Measurements from ENCODE around the gene PPHLN1.

PPHLN1 gene

DNA sequence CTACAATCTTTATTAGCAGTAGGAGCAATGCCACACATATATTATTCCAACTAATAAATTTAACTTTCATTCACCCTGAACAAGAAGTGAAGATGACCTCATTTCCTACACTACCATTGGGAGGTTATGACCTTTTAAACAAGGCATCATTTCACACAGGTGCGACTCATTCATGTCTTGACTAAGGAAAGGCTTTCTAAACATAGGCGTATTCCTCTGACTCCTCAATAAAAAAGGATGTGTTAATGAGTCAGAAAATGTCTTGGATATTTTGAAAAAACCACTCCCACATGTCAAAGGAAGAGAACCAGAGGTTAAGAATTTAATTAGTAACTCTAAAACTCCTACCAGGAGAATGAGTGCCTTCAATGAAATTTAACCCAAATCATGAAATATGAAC is 148.4 kb downstream of the PPHLN1 start:
- FAIRE-seq (no peak), DNase-seq (ENCODE audit: insufficient read length, low spot score) (peak; percentile 33)

DNA sequence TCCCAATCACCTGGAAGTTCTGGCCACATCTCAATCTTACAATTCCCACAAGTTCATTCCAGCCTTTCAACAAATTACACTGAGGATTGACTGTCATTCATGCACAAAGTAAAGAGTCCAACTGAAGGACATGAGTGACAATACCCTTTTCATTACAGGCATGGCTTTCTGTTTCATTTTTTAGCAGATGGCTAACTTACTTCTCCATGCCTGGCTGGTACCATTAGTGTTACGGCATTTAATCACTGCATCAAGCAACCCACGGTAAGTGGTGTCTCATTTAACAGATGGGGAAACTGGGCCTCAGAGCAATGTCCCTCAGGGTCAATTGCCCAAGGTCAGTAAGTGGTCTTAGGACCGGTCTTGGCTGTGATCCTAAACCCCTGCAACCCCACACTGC is 149.1 kb downstream of the PPHLN1 start:
- FAIRE-seq, result peak; percentile 23
- DNase-seq (ENCODE audit: insufficient read length, low spot score), result no peak

DNA sequence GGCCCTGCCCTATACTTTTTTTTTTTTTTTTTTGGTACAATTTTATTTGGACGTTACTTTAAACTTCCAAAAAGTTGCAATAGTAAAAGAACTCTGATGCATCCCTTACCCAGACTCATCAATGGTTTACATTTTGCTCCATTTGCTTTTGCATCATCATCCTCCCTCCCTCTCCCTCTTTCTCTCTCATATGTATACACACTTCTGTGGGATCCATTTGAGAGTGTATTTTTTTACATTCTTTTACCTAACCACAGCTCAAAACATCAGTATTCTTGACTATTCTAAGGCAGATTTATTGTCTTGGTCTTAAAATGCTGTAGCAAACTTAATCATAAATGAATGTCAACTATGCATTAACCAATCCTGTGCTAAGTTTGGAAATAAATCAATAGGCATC is 152.0 kb downstream of the PPHLN1 start:
- FAIRE-seq (no peak), DNase-seq (ENCODE audit: insufficient read length, low spot score) (no peak)

DNA sequence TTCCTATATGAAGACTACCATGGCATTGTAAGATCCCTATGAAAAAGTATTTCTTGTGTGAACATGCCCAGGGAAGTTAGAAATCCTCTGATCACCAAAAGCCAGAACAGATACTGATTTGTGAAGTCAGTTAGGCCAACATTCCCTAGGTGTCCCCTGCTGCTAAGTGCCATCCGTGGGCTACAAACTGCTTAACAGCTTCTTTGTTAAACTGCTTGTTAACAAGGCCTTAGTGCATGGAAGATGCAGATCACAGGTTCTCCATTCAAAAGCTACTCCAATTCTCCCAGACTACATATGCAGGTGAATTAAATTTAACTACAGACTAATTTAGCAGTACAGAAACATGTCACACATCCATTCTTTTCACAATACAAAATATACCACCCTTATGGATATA is 155.4 kb downstream of the PPHLN1 start:
- no peak for DNase-seq (ENCODE audit: insufficient read length, low spot score)
- no peak for FAIRE-seq

DNA sequence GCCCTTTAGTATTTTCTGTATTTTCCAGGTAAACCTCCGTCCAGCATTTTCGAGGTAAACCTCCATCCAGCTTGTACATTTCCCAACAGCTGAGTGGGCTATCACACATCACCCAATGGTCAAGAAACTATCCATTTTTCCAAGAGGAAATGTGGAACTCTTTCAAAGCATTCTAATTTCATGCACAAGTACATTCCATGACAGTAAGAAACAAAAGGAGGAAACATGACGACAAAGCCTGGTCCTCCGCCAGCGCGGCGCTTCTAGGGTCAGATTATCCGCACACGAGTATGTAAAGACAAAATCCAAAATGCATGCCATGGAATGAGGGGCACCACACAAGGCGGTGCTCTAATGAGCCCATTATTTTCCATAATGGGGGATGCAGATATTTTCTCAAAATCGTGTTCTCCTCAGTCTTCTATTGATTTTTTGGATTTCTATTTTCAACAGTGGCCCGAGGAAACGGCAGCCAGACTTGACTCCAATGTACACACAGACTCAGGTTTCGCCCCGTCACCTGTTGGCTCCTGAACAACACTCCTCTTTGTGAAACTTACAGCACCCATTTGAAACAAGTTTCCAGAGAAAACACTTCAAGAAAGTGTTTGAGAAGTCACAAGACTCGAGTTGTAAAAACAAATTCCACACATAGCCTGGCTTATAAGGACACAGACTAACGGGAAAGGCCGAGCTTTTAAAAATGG is 156.2 kb downstream of the PPHLN1 start:
- no peak for FAIRE-seq
- no peak for DNase-seq (ENCODE audit: insufficient read length, low spot score)

DNA sequence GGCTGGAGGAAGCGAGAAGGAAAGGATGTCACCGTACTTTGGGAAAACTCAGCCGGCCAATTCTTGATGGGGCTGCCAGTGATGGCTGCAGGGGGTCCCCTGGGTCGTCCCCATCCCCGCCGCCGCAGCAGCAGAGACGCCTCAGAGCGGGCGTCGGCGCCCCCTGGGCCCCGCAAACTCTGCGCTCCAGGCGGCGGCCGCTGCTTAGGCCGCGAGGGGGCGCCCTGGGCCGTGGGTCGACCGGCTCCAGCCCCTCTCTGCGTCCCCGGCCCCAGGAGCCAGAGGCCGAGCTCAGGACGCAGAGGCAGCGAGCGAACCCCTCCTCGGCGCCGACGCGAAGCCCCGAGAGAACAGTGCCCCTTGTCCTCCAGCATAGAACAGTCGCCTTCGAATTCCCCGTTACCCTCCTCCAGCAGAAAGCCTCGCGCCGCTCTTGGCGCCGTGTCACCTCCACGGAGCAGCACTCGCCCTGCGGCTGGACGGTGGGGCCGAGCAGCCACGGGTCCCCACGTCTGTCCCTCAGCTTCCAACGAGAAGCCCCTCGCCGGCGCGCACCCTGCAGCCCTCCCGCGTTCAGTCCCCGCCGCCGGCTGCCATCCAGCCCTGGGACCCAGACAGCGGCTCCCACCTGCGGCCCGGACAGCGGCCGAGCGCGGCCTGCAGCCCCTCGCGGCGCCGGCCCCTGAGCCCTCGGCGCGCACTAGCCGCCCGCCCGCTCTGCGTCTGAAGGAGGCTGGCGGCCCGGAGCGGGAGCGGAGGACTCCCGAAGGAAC is 157.0 kb downstream of the PPHLN1 start:
- no peak for FAIRE-seq
- peak; percentile 74 for DNase-seq (ENCODE audit: insufficient read length, low spot score)

DNA sequence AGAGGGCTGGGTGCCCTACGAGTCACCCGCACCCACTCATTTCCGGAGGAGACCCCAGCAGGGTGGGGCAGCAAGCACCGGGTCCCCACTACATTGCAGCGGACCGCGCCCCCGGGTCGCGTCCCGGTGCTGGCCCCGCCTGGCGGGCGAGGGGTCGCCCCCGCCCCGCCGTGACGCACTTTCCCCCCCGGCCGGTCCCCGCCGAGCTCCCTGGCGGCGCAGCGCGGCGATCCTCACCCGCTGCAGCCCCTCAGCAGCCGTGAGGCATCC is 157.5 kb downstream of the PPHLN1 start:
- FAIRE-seq (no peak), DNase-seq (ENCODE audit: insufficient read length, low spot score) (peak; percentile 45)

DNA sequence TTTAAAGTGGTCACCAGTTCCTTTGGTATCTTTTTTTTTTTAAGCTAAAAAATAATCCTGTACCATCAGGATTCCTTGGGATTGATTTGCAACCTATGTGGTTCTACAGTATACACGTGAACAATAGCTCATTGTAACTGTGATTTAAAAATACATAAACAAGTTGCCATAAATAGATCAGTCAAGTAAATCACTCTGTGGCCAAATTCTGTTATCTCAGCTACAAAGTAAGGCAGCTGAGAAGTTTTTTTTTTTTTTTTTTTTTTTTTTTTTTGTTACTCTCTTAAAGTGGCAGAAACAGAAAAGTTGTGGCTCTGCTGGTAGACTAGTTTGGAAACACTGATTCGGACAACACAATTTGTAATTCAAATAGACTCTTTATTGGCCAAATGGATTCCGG is 159.0 kb downstream of the PPHLN1 start:
- FAIRE-seq (no peak), DNase-seq (ENCODE audit: insufficient read length, low spot score) (no peak)

DNA sequence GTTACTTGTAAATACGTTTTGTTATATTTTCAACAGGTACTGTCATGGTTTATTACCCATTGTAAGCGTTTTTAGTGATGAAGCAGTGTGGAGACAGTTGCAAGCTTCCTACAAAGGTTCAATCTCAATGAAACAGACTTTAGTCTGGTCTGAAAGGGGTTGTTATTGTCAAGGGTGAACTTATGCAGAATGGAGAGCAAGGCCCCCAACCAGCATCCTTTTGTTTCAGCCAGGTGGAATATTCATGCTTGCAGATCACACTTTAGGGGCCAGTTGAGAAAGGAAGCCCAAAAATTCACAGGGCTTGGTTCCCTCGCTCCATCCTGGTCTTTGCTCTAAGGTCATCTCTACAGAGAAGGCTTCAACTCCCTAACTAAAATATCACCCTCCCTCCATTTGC is 159.9 kb downstream of the PPHLN1 start:
- DNase-seq (ENCODE audit: insufficient read length, low spot score), result no peak
- FAIRE-seq, result no peak

DNA sequence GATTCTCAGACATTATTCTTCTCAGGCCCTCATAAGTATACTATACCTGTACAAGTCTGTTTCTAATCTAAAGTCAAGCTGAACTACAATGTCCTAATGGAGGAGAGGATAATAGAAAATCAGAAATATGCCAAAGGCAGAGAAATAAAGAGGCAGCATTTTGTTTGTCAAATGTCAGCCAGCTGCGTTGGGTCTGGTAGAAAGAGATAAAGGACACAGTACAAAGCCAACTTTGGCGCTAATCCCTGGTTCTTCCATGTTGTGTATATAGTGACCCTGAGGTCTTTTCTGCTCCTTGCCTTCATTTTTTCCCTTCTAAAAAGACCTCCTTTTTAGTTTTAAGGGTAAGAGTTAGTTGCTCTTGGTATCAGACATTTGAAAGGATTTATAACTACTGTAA is 160.4 kb downstream of the PPHLN1 start:
- FAIRE-seq, result no peak
- DNase-seq (ENCODE audit: insufficient read length, low spot score), result no peak

DNA sequence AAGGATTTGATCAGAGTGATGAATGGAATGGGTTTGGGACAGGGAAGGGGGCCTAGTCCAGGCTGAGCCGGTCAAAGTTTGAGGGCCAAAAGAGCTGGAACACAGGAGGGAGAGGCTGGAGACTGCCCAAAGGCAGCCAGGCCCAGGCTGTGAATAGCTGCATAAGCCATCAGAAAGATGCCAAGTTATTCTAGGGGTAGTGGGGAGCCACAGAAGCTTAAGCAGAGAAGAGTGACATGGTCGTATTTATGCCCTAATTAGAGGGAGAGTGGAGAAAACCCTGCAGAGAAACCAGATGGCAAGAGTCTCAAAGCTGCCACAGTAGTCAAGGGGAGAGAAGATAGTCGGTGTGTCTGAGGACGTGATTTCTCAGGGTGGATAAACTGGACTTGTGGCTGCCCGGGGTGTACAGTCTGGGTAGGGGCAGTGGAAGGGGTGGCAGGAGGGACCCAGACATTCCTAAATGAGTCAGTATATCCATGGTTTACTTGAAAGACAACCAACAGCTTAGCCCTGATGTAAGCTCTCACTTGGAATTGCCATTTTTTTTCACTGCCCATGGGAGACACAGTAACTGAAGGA is 164.4 kb downstream of the PPHLN1 start:
- no peak for FAIRE-seq
- DNase-seq (ENCODE audit: insufficient read length, low spot score), result no peak
